Stimulated activated CD8-positive, alpha-beta memory T cell treated with anti-CD3 and anti-CD28 coated beads, Interleukin-4, amount 100 ng/mL, for 4 hours (primary cell): Measurements from ENCODE around the gene KIF1B.
"Not testable (repeated sequence)": the region's sequence is repeated elsewhere in the genome, so short reads cannot be mapped to it uniquely, and the experiment has no call there.

ENCODE experiments used
- DNase-seq, 2 donors: peaks; one replicate each; pipeline ENCODE4 v3.0.0-alpha.2; 2020; ENCODE audit warnings: low read depth in 2 of 2, low spot score in 1 of 2

Gene KIF1B

GRCh38 chr1:10229903-10230302 is 19.5 kb downstream of the KIF1B start:
- DNase-seq, result no peak

GRCh38 chr1:10232163-10232562 is 21.8 kb downstream of the KIF1B start:
- no peak for DNase-seq

- no peak for DNase-seq
Observed at GRCh38 chr1:10236405-10237156, 26.2 kb downstream of the KIF1B start.

GRCh38 chr1:10237157-10237539 is 26.8 kb downstream of the KIF1B start:
- DNase-seq, result no peak

GRCh38 chr1:10242135-10242534 is 31.8 kb downstream of the KIF1B start:
- DNase-seq, result no peak

GRCh38 chr1:10242811-10243210 is 32.4 kb downstream of the KIF1B start:
- no peak for DNase-seq

- no peak for DNase-seq
Observed at GRCh38 chr1:10245674-10246073, 35.3 kb downstream of the KIF1B start.

- no peak for DNase-seq
Observed at GRCh38 chr1:10249808-10250457, 39.6 kb downstream of the KIF1B start.

- no peak for DNase-seq
Observed at GRCh38 chr1:10250663-10251062, 40.3 kb downstream of the KIF1B start.

- not testable (repeated sequence) for DNase-seq
Observed at GRCh38 chr1:10251325-10252108, 41.1 kb downstream of the KIF1B start.

- no peak for DNase-seq
Observed at GRCh38 chr1:10252508-10252907, 42.1 kb downstream of the KIF1B start.

GRCh38 chr1:10253149-10253548 is 42.8 kb downstream of the KIF1B start:
- DNase-seq, result no peak

- no peak for DNase-seq
Observed at GRCh38 chr1:10253755-10254154, 43.4 kb downstream of the KIF1B start.

GRCh38 chr1:10257851-10258250 is 47.5 kb downstream of the KIF1B start:
- no peak for DNase-seq

GRCh38 chr1:10259547-10259946 is 49.2 kb downstream of the KIF1B start:
- not testable (repeated sequence) for DNase-seq

GRCh38 chr1:10263450-10264082 is 53.2 kb downstream of the KIF1B start:
- DNase-seq, result no peak

- no peak for DNase-seq
Observed at GRCh38 chr1:10265027-10265426, 54.7 kb downstream of the KIF1B start.

- no peak for DNase-seq
Observed at GRCh38 chr1:10265900-10266299, 55.5 kb downstream of the KIF1B start.

GRCh38 chr1:10267319-10267718 is 56.9 kb downstream of the KIF1B start:
- no peak for DNase-seq

GRCh38 chr1:10267921-10268320 is 57.6 kb downstream of the KIF1B start:
- no peak for DNase-seq

- no peak for DNase-seq
Observed at GRCh38 chr1:10271090-10271489, 60.7 kb downstream of the KIF1B start.

- DNase-seq, result no peak
Observed at GRCh38 chr1:10271869-10272268, 61.5 kb downstream of the KIF1B start.
